Naive B cell (primary cell): ENCODE measurements around the gene CEBPZ. TPM values are rescaled to one million over a fixed set of nuclear protein-coding genes. Genes with fewer than 3 reads are reported as not detected.

Experiments
- ATAC-seq, 2 donors: fragments of 150-1000 bp; cut with Tn5 transposase; 2 replicates each; pipeline ENCODE4 v1.10.0; 2021; ENCODE audit warnings: low read depth in 2 of 2, mild to moderate bottlenecking in 2 of 2, moderate library complexity in 2 of 2
- DNase-seq: peaks from one replicate; pipeline ENCODE4 v3.0.0; 2022
- H3K27ac Mint-ChIP-seq, 6 donors: one replicate each; pipeline ENCODE4 v1.8.0; 2020 to 2022; ENCODE audit warnings: mild to moderate bottlenecking in 6 of 6, mixed read lengths in 6 of 6, moderate library complexity in 5 of 6, inconsistent platforms in 2 of 6
- H3K27me3 Mint-ChIP-seq, 3 donors: one replicate each; pipeline ENCODE4 v1.8.0; 2021 to 2022; ENCODE audit warnings: mixed read lengths in 3 of 3, mild to moderate bottlenecking in 1 of 3
- H3K36me3 Mint-ChIP-seq, 2 donors: one replicate each; pipeline ENCODE4 v1.8.0; 2020 to 2022; ENCODE audit warnings: mixed read lengths in 2 of 2, inconsistent platforms in 1 of 2, mild to moderate bottlenecking in 1 of 2
- H3K4me1 Mint-ChIP-seq, 3 donors: one replicate each; pipeline ENCODE4 v1.8.0; 2020 to 2022; ENCODE audit warnings: mixed read lengths in 3 of 3, inconsistent platforms in 1 of 3, mild to moderate bottlenecking in 1 of 3, moderate library complexity in 1 of 3
- H3K4me3 Mint-ChIP-seq, 8 donors: one replicate each; pipeline ENCODE4 v1.8.0; 2020 to 2022; ENCODE audit warnings: mild to moderate bottlenecking in 8 of 8, mixed read lengths in 8 of 8, moderate library complexity in 8 of 8, inconsistent platforms in 2 of 8
- H3K9me3 Mint-ChIP-seq, 7 donors: one replicate each; pipeline ENCODE4 v1.8.0; 2020 to 2022; ENCODE audit warnings: mixed read lengths in 7 of 7, mild to moderate bottlenecking in 5 of 7, inconsistent platforms in 2 of 7, moderate library complexity in 1 of 7
- polyA plus RNA-seq, 6 donors: library from polyadenylated mRNA; unstranded; fragments of 300-500 nt; fragmentation: Illumina TruSeq; gene quantifications; one replicate each; pipeline ENCODE4 v1.2.3, GENCODE V29; 2021; ENCODE audit warnings: low read depth in 6 of 6

Gene CEBPZ
- polyA plus RNA-seq, 6 donors from 2014 or later = 21.2 to 37.5 (median 27.9) TPM

GRCh38 chr2:37156071-37156856 is 75.1 kb downstream of the CEBPZ start:
- DNase-seq = no peak
- H3K4me3 Mint-ChIP-seq = peak overlapping the region; percentile 87 to 98 (median 92)
- peaks cover 0 to 17% of the 10 kb centered on the region in 2 donors for H3K36me3 Mint-ChIP-seq
- H3K9me3 Mint-ChIP-seq = peaks cover 0 to 4% (median 0%) of the 10 kb centered on the region in 7 donors
- peaks cover 34 to 50% (median 35%) of the 10 kb centered on the region in 3 donors for H3K4me1 Mint-ChIP-seq
- peak overlapping the region; percentile 69 to 97 (median 86) for H3K27ac Mint-ChIP-seq
- no peaks in the 10 kb centered on the region for H3K27me3 Mint-ChIP-seq
- peak; percentile 9 to 15 for ATAC-seq

GRCh38 chr2:37154785-37155184 is 76.6 kb downstream of the CEBPZ start:
- Mint-ChIP-seq H3K27ac (peak overlapping the region in 4 of 6 donors; percentile 79 to 92 (median 85)), H3K36me3 (peaks cover 0 to 17% of the 10 kb centered on the region in 2 donors), H3K4me3 (peak overlapping the region; percentile 87 to 98 (median 92)), H3K4me1 (peaks cover 37 to 52% (median 37%) of the 10 kb centered on the region in 3 donors), H3K27me3 (no peaks in the 10 kb centered on the region), H3K9me3 (peaks cover 0 to 4% (median 0%) of the 10 kb centered on the region in 7 donors)
- peak; percentile 31 for DNase-seq
- peak; percentile 38 to 41 for ATAC-seq

- Mint-ChIP-seq H3K27me3 (no peaks in the 10 kb centered on the region), H3K9me3 (peaks cover 0 to 4% (median 0%) of the 10 kb centered on the region in 7 donors), H3K36me3 (peaks cover 5 to 17% of the 10 kb centered on the region in 2 donors), H3K27ac (peak overlapping the region in 1 of 6 donors; percentile 21), H3K4me1 (peaks cover 40 to 49% (median 47%) of the 10 kb centered on the region in 3 donors), H3K4me3 (no peak overlapping the region)
- DNase-seq (no peak), ATAC-seq (no peak)
Observed at GRCh38 chr2:37153224-37153623, 78.2 kb downstream of the CEBPZ start.

Other genes starting within 250 kb of the CEBPZ start
- gene HEATR5B, start 147.2 kb downstream of the CEBPZ start, polyA plus RNA-seq = 10 to 100 TPM; 10.6 to 24.2 (median 16.8) TPM
- gene GPATCH11, start 147.1 kb downstream of the CEBPZ start, polyA plus RNA-seq = 10 to 100 TPM; 12.1 to 35.3 (median 17.0) TPM
- gene EIF2AK2, start 74.6 kb downstream of the CEBPZ start, polyA plus RNA-seq = 10 to 100 TPM; 15.7 to 36.3 (median 22.1) TPM
- not detected for gene SULT6B1, start 42.9 kb downstream of the CEBPZ start, polyA plus RNA-seq
- gene CEBPZOS, start 35.1 kb downstream of the CEBPZ start, polyA plus RNA-seq = 10 to 100 TPM; 26.6 to 40.8 (median 34.2) TPM
- gene NDUFAF7, start 62 bp upstream of the CEBPZ start, polyA plus RNA-seq = 10 to 100 TPM in 1 of 6 donors, 1 to 10 TPM in 5; 5.9 to 14.9 (median 8.4) TPM
- gene PRKD3, start 93.2 kb upstream of the CEBPZ start, polyA plus RNA-seq = 10 to 100 TPM; 47.1 to 65.5 (median 54.0) TPM
- 1 to 10 TPM in 3 of 6 donors, under 1 TPM in 3; 0.14 to 1.8 (median 1.1) TPM for gene QPCT, start 113.0 kb upstream of the CEBPZ start, polyA plus RNA-seq